Liver (tissue), 9 donors: ENCODE results near the gene SH3BGRL. TPM values are rescaled to one million over a fixed set of nuclear protein-coding genes. Genes with fewer than 3 reads are reported as not detected.

ENCODE experiments used
- DNase-seq: peaks from one replicate; pipeline ENCODE4 v3.0.0-alpha.2; 2017; ENCODE audit warnings: low spot score
- H3K27ac ChIP-seq, 2 donors: one replicate each; pipeline ENCODE4 v1.7.0; 2013; ENCODE audit warnings: inconsistent platforms in 2 of 2, low read length in 2 of 2, control low read depth in 1 of 2, low read depth in 1 of 2, mild to moderate bottlenecking in 1 of 2
- H3K27me3 ChIP-seq, 4 donors: one replicate each; pipeline versions ENCODE4 v1.6.1 to v1.7.0; 2013; ENCODE audit warnings: low read length in 3 of 4, inconsistent platforms in 1 of 4, mild to moderate bottlenecking in 1 of 4, moderate library complexity in 1 of 4; ENCODE audit not compliant: control insufficient read depth in 4 of 4, insufficient read depth in 4 of 4
- H3K36me3 ChIP-seq, 4 donors: one replicate each; pipeline versions ENCODE4 v1.6.1 to v1.7.0; 2013; ENCODE audit warnings: low read length in 3 of 4, mild to moderate bottlenecking in 3 of 4, low read depth in 1 of 4, moderate library complexity in 1 of 4; ENCODE audit not compliant: control insufficient read depth in 4 of 4, insufficient read depth in 3 of 4
- H3K4me1 ChIP-seq, 4 donors: one replicate each; pipeline versions ENCODE4 v1.6.1 to v1.7.0; 2013; ENCODE audit warnings: low read length in 3 of 4, mild to moderate bottlenecking in 3 of 4, moderate library complexity in 1 of 4; ENCODE audit not compliant: control insufficient read depth in 4 of 4, insufficient read depth in 4 of 4
- H3K4me3 ChIP-seq, 3 donors: one replicate each; pipeline versions ENCODE4 v1.6.1 to v1.7.0; 2013; ENCODE audit warnings: low read length in 3 of 3, control low read depth in 1 of 3, low read depth in 1 of 3, mild to moderate bottlenecking in 1 of 3
- H3K9ac ChIP-seq, 2 donors: one replicate each; pipeline ENCODE4 v1.7.0; 2013; ENCODE audit warnings: low read length in 2 of 2, mild to moderate bottlenecking in 2 of 2, moderate library complexity in 2 of 2, control low read depth in 1 of 2, low read depth in 1 of 2
- H3K9me3 ChIP-seq, 4 donors: one replicate each; pipeline versions ENCODE4 v1.6.1 to v1.7.0; 2013; ENCODE audit warnings: low read length in 3 of 4; ENCODE audit not compliant: control insufficient read depth in 4 of 4
- ATF3 ChIP-seq: IDR thresholded peaks from 2 replicates; pipeline ENCODE4 v1.6.1; 2016; ENCODE audit warnings: antibody characterized with exemption
- EGR1 ChIP-seq, 2 donors: IDR thresholded peaks; 2 replicates each; pipeline ENCODE4 v1.6.1; 2016 to 2018; ENCODE audit warnings: antibody characterized with exemption in 2 of 2, low read depth in 2 of 2
- FOXA1 ChIP-seq: IDR thresholded peaks from 2 replicates; pipeline ENCODE4 v1.6.1; 2016; ENCODE audit warnings: antibody characterized with exemption
- FOXA2 ChIP-seq: IDR thresholded peaks from 2 replicates; pipeline ENCODE4 v1.6.1; 2016; ENCODE audit warnings: antibody characterized with exemption
- GABPA ChIP-seq, 2 donors: IDR thresholded peaks in 1 of 2; conservative IDR thresholded peaks in 1 of 2; 2 replicates each; pipeline ENCODE4 v1.6.1; 2016; ENCODE audit warnings: antibody characterized with exemption in 2 of 2, mild to moderate bottlenecking in 1 of 2, moderate library complexity in 1 of 2
- HNF4A ChIP-seq, 2 donors: conservative IDR thresholded peaks; 2 replicates each; pipeline ENCODE4 v1.6.1; 2016; ENCODE audit warnings: antibody characterized with exemption in 2 of 2, mild to moderate bottlenecking in 2 of 2
- HNF4G ChIP-seq: IDR thresholded peaks from 2 replicates; pipeline ENCODE4 v1.6.1; 2016; ENCODE audit warnings: antibody characterized with exemption
- JUND ChIP-seq, 2 donors: IDR thresholded peaks; 2 replicates each; pipeline ENCODE4 v1.6.1; 2016; ENCODE audit warnings: antibody characterized with exemption in 2 of 2
- MAX ChIP-seq: IDR thresholded peaks from 2 replicates; pipeline ENCODE4 v1.6.1; 2016; ENCODE audit warnings: antibody characterized with exemption
- NR2F2 ChIP-seq: IDR thresholded peaks from 2 replicates; pipeline ENCODE4 v1.6.1; 2016; ENCODE audit warnings: antibody characterized with exemption
- RAD21 ChIP-seq, 2 donors: IDR thresholded peaks; 2 replicates each; pipeline ENCODE4 v1.6.1; 2016; ENCODE audit warnings: antibody characterized with exemption in 2 of 2, mild to moderate bottlenecking in 2 of 2
- REST ChIP-seq: IDR thresholded peaks from 2 replicates; pipeline ENCODE4 v1.6.1; 2016; ENCODE audit warnings: antibody characterized with exemption, mild to moderate bottlenecking
- RXRA ChIP-seq, 2 donors: IDR thresholded peaks; 2 replicates each; pipeline ENCODE4 v1.6.1; 2017 to 2018; ENCODE audit warnings: antibody characterized with exemption in 2 of 2, mild to moderate bottlenecking in 1 of 2
- SP1 ChIP-seq: IDR thresholded peaks from 2 replicates; pipeline ENCODE4 v1.6.1; 2018; ENCODE audit warnings: antibody characterized with exemption, mild to moderate bottlenecking
- TAF1 ChIP-seq: conservative IDR thresholded peaks from 2 replicates; pipeline ENCODE4 v1.6.1; 2016; ENCODE audit warnings: antibody characterized with exemption, mild to moderate bottlenecking
- YY1 ChIP-seq: IDR thresholded peaks from 2 replicates; pipeline ENCODE4 v1.6.1; 2016; ENCODE audit warnings: antibody characterized with exemption, mild to moderate bottlenecking
- ZBTB33 ChIP-seq: IDR thresholded peaks from 2 replicates; pipeline ENCODE4 v1.6.1; 2016; ENCODE audit warnings: antibody characterized with exemption
- WGBS: extraction: QIAGEN DNeasy Blood & Tissue Kit; methylation state at CpG from one replicate; pipeline ENCODE4 v1.1.7; 2013; 5-methylcytosine and 5-hydroxymethylcytosine counted together
- polyA plus RNA-seq, 2 donors: library from polyadenylated mRNA; stranded (reverse) in 1 of 2; unstranded in 1 of 2; fragments of 200-250 nt in 1 of 2; fragments of >200 nt in 1 of 2; fragmentation: Nextera tagmentation in 1 of 2; extraction: Ambion mirVana in 1 of 2; gene quantifications; one replicate each; pipeline versions ENCODE4 v1.2.1 to v1.2.3, GENCODE V29; 2013 to 2015
- total RNA-seq, 2 donors: library from RNA; depleted of rRNA; stranded (reverse); fragments of >200 nt; gene quantifications; one replicate each; pipeline ENCODE4 v1.2.3, GENCODE V29; 2014
- donor health status: healthy.
- donor health status: healthy.
- donor health status: healthy.
- donor health status: healthy.
- donor health status: healthy.

Gene SH3BGRL
- total and polyA plus RNA-seq, 4 donors: 15.5 to 64.3 (median 20.6) TPM

- TF ChIP-seq REST (no peak), TAF1 (no peak), HNF4A (conservative IDR thresholded peaks at IDR 0.05) (no peak), FOXA1 (no peak), JUND (IDR thresholded peaks at IDR 0.05) (no peak), FOXA2 (no peak), ZBTB33 (no peak)
Measured at GRCh38 chrX:81201071-81201470, 831 bp upstream of the SH3BGRL start (continued).

- Histone ChIP-seq H3K27me3 (no peaks in the 10 kb centered on the region), H3K9ac (peak overlapping the region in 1 of 2 donors; percentile 65), H3K9me3 (no peaks in the 10 kb centered on the region), H3K4me3 (peak overlapping the region; percentile 55 to 67 (median 62)), H3K27ac (no peak overlapping the region), H3K4me1 (peaks cover 0 to 3% (median 0%) of the 10 kb centered on the region in 4 donors), H3K36me3 (no peaks in the 10 kb centered on the region)
- 12% methylated on average over 8 of the region's 8 CpGs for WGBS
- no peak for TF ChIP-seq GABPA (IDR thresholded peaks at IDR 0.05 in 1 of 2, conservative IDR thresholded peaks at IDR 0.05 in 1 of 2)
- TF ChIP-seq TAF1: no peak
- TF ChIP-seq REST: no peak
- no peak for TF ChIP-seq FOXA1
- TF ChIP-seq ATF3: no peak
- no peak for TF ChIP-seq ZBTB33
- TF ChIP-seq SP1: no peak
- no peak for TF ChIP-seq RAD21 (IDR thresholded peaks at IDR 0.05)
- TF ChIP-seq MAX: no peak
- TF ChIP-seq JUND (IDR thresholded peaks at IDR 0.05): no peak
- no peak for TF ChIP-seq NR2F2
- TF ChIP-seq HNF4G: no peak
- no peak for TF ChIP-seq FOXA2
- TF ChIP-seq HNF4A (conservative IDR thresholded peaks at IDR 0.05): no peak
- no peak for TF ChIP-seq RXRA (IDR thresholded peaks at IDR 0.05)
- no peak for TF ChIP-seq YY1
- TF ChIP-seq EGR1 (IDR thresholded peaks at IDR 0.05; ENCODE audit: low read depth in 2 of 2): no peak
- DNase-seq: no peak
Measured at GRCh38 chrX:81202456-81202819, 536 bp downstream of the SH3BGRL start.
